ENCODE results near the gene TBC1D8B.
A peak's percentile ranks its signal among the peaks of the same experiment; 100 is the strongest.
"Not testable (repeated sequence)": the region's sequence is repeated elsewhere in the genome, so short reads cannot be mapped to it uniquely, and the experiment has no call there.

TBC1D8B gene

GRCh38 chrX:106802388-106803275, at the start of gene TBC1D8B:
Gene TBC1D8B, plus strand, starts transcription at chrX:106802673. Its CDS starts 181 bp downstream, at chrX:106802854.
- H3K4me3 ChIP-seq (ENCODE audit: low read length): peak within 1 kb of the TSS; percentile 83
- TF ChIP-seq CTCF (conservative IDR thresholded peaks at IDR 0.05; ENCODE audit: low read depth, low read length): no peak
- DNase-seq (ENCODE audit: low read depth): peak; percentile 78

GRCh38 chrX:106769288-106769687, 33.2 kb upstream of the TBC1D8B start:
- not testable (repeated sequence) for H3K4me3 ChIP-seq (ENCODE audit: low read length); DNase-seq (ENCODE audit: low read depth)

GRCh38 chrX:106774981-106775380, 27.5 kb upstream of the TBC1D8B start:
- no peak for TF ChIP-seq CTCF (conservative IDR thresholded peaks at IDR 0.05; ENCODE audit: low read depth, low read length)
- no peak overlapping the region for H3K4me3 ChIP-seq (ENCODE audit: low read length)
- DNase-seq (ENCODE audit: low read depth): peak; percentile 46

- TF ChIP-seq CTCF (conservative IDR thresholded peaks at IDR 0.05; ENCODE audit: low read depth, low read length): no peak
- DNase-seq (ENCODE audit: low read depth): no peak
These were observed 22.2 kb upstream of the TBC1D8B start for GRCh38 chrX:106780264-106780663.

GRCh38 chrX:106780664-106781377, 21.7 kb upstream of the TBC1D8B start:
- H3K4me3 ChIP-seq (ENCODE audit: low read length): no peak overlapping the region
- no peak for DNase-seq (ENCODE audit: low read depth)
- TF ChIP-seq CTCF (conservative IDR thresholded peaks at IDR 0.05; ENCODE audit: low read depth, low read length): no peak

More at GRCh38 chrX:106780264-106780663, 22.2 kb upstream of the TBC1D8B start:
- no peak overlapping the region for H3K4me3 ChIP-seq (ENCODE audit: low read length)

GRCh38 chrX:106783716-106784115, 18.8 kb upstream of the TBC1D8B start:
- no peak for TF ChIP-seq CTCF (conservative IDR thresholded peaks at IDR 0.05; ENCODE audit: low read depth, low read length)

GRCh38 chrX:106791495-106791894, 11.0 kb upstream of the TBC1D8B start:
- H3K4me3 ChIP-seq (ENCODE audit: low read length): no peak overlapping the region
- peak; percentile 35 for TF ChIP-seq CTCF (conservative IDR thresholded peaks at IDR 0.05; ENCODE audit: low read depth, low read length)
- no peak for DNase-seq (ENCODE audit: low read depth)

More at GRCh38 chrX:106783716-106784115, 18.8 kb upstream of the TBC1D8B start:
- DNase-seq (ENCODE audit: low read depth): no peak
- no peak overlapping the region for H3K4me3 ChIP-seq (ENCODE audit: low read length)
